ENCODE measurements around the gene NELFA. TPM values are rescaled to one million over a fixed set of nuclear protein-coding genes. Genes with fewer than 3 reads are reported as not detected.
"Not testable (repeated sequence)": the region's sequence is repeated elsewhere in the genome, so short reads cannot be mapped to it uniquely, and the experiment has no call there.

The NELFA gene
- total RNA-seq, 4 donors from 2014 or later, result 27.7 to 56.9 (median 42.8) TPM

DNA sequence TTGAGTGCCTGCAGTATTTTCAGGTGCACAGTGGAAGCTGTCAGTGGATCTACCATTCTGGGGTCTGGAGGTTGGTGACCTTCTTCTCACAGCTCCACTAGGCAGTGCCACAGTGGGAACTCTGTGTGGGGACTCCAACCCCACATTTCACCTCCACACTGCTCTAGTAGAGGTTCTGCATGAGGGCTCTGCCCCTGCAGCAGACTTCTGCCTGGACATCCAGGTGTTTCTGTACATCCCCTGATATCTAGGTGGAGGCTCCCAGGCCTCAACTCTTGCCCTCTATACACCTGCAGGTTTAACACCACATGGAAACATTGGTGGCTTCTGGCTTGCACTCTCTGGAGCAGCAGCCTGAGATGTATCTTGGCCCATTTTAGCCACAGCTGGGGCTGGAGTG, 17.0 kb upstream of the NELFA start:
- Histone ChIP-seq H3K27me3 (no peaks in the 10 kb centered on the region), H3K4me1 (peaks cover 0 to 6% (median 0%) of the 10 kb centered on the region in 4 donors), H3K27ac (no peak overlapping the region), H3K4me3 (no peak overlapping the region), H3K36me3 (no peaks in the 10 kb centered on the region), H3K9me3 (peaks cover 0 to 3% (median 0%) of the 10 kb centered on the region in 4 donors)
- DNase-seq, result no peak
- TF ChIP-seq POLR2A (IDR thresholded peaks at IDR 0.05), result no peak
- TF ChIP-seq, protein P1, sequence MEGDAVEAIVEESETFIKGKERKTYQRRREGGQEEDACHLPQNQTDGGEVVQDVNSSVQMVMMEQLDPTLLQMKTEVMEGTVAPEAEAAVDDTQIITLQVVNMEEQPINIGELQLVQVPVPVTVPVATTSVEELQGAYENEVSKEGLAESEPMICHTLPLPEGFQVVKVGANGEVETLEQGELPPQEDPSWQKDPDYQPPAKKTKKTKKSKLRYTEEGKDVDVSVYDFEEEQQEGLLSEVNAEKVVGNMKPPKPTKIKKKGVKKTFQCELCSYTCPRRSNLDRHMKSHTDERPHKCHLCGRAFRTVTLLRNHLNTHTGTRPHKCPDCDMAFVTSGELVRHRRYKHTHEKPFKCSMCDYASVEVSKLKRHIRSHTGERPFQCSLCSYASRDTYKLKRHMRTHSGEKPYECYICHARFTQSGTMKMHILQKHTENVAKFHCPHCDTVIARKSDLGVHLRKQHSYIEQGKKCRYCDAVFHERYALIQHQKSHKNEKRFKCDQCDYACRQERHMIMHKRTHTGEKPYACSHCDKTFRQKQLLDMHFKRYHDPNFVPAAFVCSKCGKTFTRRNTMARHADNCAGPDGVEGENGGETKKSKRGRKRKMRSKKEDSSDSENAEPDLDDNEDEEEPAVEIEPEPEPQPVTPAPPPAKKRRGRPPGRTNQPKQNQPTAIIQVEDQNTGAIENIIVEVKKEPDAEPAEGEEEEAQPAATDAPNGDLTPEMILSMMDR (IDR thresholded peaks at IDR 0.05), result no peak

DNA sequence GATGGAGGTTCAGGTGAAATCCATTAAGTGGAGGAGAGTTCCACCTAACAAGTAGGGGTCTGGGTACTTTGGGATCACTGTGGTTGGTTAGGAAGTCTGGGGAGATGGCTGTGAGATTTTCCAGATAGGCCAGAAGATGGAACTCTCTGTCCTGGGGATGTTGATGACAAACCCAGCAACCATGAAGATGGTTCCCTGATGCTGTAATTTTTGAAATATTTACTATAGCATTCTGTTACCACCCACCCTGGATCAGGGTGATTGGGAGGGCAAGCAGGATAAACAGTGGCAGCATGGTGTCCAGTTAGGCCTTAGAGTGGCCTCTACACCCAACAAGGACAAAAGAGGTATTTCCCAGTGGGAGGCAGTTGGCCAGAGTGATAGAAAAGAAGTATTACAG, 15.9 kb upstream of the NELFA start:
- no peak overlapping the region for H3K4me3 ChIP-seq
- no peak for DNase-seq
- peaks cover 0 to 6% (median 0%) of the 10 kb centered on the region in 4 donors for H3K4me1 ChIP-seq
- TF ChIP-seq, protein P1 (IDR thresholded peaks at IDR 0.05), result no peak
- no peak for TF ChIP-seq POLR2A (IDR thresholded peaks at IDR 0.05)
- no peak overlapping the region for H3K27ac ChIP-seq
- no peaks in the 10 kb centered on the region for H3K27me3 ChIP-seq
- H3K9me3 ChIP-seq, result peaks cover 0 to 3% (median 0%) of the 10 kb centered on the region in 4 donors
- H3K36me3 ChIP-seq, result no peaks in the 10 kb centered on the region

DNA sequence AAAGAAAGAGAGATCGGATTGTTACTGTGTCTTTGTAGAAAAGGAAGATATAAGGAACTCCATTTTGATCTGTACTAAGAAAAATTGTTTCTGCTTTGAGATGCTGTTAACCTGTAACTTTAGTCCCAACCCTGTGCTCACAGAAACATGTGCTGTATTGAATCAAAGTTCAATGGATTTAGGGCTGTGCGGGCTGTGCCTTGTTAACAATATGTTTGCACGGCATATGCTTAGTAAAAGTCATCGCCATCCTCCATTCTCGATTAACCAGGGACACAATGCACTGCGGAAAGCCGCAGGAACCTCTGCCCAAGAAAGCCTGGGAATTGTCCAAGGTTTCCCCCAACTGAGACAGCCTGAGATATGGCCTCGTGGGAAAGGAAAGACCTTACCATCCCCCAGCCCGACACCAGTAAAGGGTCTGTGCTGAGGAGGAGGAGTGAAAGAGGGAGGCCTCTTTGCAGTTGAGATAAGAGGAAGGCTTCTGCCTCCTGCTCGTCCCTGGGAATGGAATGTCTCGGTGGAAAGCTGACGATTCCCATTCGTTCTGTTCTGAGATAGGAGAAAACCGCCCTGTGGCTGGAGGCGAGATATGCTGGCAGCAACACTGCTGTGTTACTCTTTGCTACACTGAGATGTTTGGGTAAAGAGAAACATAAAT, 12.7 kb upstream of the NELFA start:
- DNase-seq, H3K36me3 ChIP-seq: not testable (repeated sequence)

DNA sequence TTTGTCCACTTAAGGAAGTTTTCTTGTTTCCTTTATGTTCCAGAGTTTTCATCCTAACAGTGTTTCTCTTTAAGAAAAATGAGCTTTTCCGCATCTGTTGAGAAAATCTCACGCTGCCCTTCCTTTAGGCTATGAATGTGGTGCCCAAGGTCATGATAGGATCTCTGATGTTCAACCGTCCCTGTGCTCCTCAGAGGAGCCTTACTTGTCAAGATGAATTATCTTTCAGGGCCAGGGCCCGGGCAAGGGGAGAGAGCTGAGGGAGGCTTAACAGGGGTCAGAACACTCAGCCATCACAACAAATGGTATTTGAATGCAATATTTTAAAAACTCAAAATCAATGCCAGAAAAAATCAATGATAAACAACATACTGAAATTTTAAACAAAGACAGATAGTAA, 6.2 kb upstream of the NELFA start:
- H3K9me3 ChIP-seq, result no peaks in the 10 kb centered on the region
- no peak overlapping the region for H3K4me3 ChIP-seq
- H3K4me1 ChIP-seq, result peaks cover 0 to under 1% (median 0%) of the 10 kb centered on the region in 4 donors
- H3K27me3 ChIP-seq, result no peaks in the 10 kb centered on the region
- TF ChIP-seq, protein P1 (IDR thresholded peaks at IDR 0.05), result no peak
- no peak for TF ChIP-seq POLR2A (IDR thresholded peaks at IDR 0.05)
- no peak for DNase-seq
- H3K36me3 ChIP-seq, result no peaks in the 10 kb centered on the region
- no peak overlapping the region for H3K27ac ChIP-seq

More for the DNA sequence above, 12.7 kb upstream of the NELFA start:
- H3K27ac ChIP-seq, H3K4me3 ChIP-seq, H3K4me1 ChIP-seq, H3K27me3 ChIP-seq, H3K9me3 ChIP-seq: not testable (repeated sequence)

DNA sequence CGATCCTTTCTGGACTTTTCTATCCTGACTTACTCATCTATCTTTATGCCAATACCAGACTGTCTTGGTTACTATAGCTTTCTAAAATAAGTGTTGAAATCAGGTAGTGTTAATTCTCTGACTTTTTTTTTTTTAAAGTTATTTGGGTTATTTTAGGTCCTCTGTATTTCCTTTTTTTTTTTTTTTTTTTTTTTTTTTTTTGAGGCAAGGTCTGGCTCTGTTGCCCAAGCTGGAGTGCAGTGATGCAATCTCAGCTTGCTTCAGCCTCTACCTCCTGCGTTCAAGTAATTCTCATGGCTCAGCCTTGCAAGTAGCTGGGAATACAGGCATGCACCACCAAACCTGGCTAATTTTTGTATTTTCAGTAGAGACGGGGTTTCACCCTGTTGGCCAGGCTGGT, 2.8 kb upstream of the NELFA start:
- no peaks in the 10 kb centered on the region for H3K36me3 ChIP-seq
- DNase-seq, result no peak
- H3K27ac ChIP-seq, result no peak overlapping the region
- no peak for TF ChIP-seq POLR2A (IDR thresholded peaks at IDR 0.05)
- TF ChIP-seq, protein P1 (IDR thresholded peaks at IDR 0.05), result no peak
- no peaks in the 10 kb centered on the region for H3K27me3 ChIP-seq
- no peak overlapping the region for H3K4me3 ChIP-seq
- H3K4me1 ChIP-seq, result peaks cover 0 to 14% (median 7%) of the 10 kb centered on the region in 4 donors
- no peaks in the 10 kb centered on the region for H3K9me3 ChIP-seq

DNA sequence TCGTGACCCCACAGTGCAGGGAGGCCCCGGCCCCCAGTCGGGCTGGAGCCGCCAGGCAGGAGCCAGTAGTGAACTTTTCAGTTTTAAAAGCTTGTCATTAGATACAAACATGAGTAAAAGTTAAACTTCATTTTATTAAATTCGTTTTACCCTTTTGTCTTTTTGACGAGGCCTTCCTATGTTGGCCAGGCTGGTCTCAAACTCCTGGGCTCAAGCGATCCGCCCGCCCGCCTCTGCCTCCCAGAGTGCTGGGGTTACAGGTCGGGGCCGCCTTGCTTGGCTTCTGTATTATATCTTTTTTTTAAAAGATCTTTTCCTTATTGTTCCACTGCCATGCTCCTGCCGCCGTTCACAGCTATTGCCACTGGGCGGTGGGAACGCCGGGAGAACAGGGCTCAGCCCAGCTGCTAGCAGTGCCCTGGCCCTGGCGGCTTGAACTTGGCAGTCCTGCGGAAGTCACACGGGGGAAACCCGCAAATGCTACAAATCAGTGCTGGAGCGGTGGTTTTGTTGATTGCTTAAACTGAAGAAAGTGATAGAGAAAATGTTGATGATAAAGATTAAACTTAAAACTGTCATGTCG, 968 bp upstream of the NELFA start:
- Histone ChIP-seq H3K9me3 (no peaks in the 10 kb centered on the region), H3K4me1 (peaks cover 0 to 14% (median 7%) of the 10 kb centered on the region in 4 donors), H3K4me3 (peak overlapping the region; percentile 64 to 94 (median 92)), H3K27ac (peak overlapping the region; percentile 91 to 97 (median 94)), H3K27me3 (no peaks in the 10 kb centered on the region), H3K36me3 (no peaks in the 10 kb centered on the region)
- peak; percentile 48 to 82 (median 80) for DNase-seq
- TF ChIP-seq, protein P1 (IDR thresholded peaks at IDR 0.05), result peak in 4 of 6 experiments; percentile 13 to 59 (median 56)
- TF ChIP-seq POLR2A (IDR thresholded peaks at IDR 0.05), result no peak

Data from Peyer's patch (tissue), 4 donors.